ENCODE results near the gene IKZF1.

- TF ChIP-seq POLR2A (IDR thresholded peaks at IDR 0.05) = no peak
- TF ChIP-seq, protein P1, sequence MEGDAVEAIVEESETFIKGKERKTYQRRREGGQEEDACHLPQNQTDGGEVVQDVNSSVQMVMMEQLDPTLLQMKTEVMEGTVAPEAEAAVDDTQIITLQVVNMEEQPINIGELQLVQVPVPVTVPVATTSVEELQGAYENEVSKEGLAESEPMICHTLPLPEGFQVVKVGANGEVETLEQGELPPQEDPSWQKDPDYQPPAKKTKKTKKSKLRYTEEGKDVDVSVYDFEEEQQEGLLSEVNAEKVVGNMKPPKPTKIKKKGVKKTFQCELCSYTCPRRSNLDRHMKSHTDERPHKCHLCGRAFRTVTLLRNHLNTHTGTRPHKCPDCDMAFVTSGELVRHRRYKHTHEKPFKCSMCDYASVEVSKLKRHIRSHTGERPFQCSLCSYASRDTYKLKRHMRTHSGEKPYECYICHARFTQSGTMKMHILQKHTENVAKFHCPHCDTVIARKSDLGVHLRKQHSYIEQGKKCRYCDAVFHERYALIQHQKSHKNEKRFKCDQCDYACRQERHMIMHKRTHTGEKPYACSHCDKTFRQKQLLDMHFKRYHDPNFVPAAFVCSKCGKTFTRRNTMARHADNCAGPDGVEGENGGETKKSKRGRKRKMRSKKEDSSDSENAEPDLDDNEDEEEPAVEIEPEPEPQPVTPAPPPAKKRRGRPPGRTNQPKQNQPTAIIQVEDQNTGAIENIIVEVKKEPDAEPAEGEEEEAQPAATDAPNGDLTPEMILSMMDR (IDR thresholded peaks at IDR 0.05) = no peak
Measured at GRCh38 chr7:50387351-50387750, 82.8 kb downstream of the IKZF1 start.
